Liver (tissue), 9 donors: ENCODE data around the gene ZC3HAV1. TPM values are rescaled to one million over a fixed set of nuclear protein-coding genes. Genes with fewer than 3 reads are reported as not detected.

Experiments
- DNase-seq: peaks from one replicate; pipeline ENCODE4 v3.0.0-alpha.2; 2017; ENCODE audit warnings: low spot score
- H3K27ac ChIP-seq, 2 donors: one replicate each; pipeline ENCODE4 v1.7.0; 2013; ENCODE audit warnings: inconsistent platforms in 2 of 2, low read length in 2 of 2, control low read depth in 1 of 2, low read depth in 1 of 2, mild to moderate bottlenecking in 1 of 2
- H3K27me3 ChIP-seq, 4 donors: one replicate each; pipeline versions ENCODE4 v1.6.1 to v1.7.0; 2013; ENCODE audit warnings: low read length in 3 of 4, inconsistent platforms in 1 of 4, mild to moderate bottlenecking in 1 of 4, moderate library complexity in 1 of 4; ENCODE audit not compliant: control insufficient read depth in 4 of 4, insufficient read depth in 4 of 4
- H3K36me3 ChIP-seq, 4 donors: one replicate each; pipeline versions ENCODE4 v1.6.1 to v1.7.0; 2013; ENCODE audit warnings: low read length in 3 of 4, mild to moderate bottlenecking in 3 of 4, low read depth in 1 of 4, moderate library complexity in 1 of 4; ENCODE audit not compliant: control insufficient read depth in 4 of 4, insufficient read depth in 3 of 4
- H3K4me1 ChIP-seq, 4 donors: one replicate each; pipeline versions ENCODE4 v1.6.1 to v1.7.0; 2013; ENCODE audit warnings: low read length in 3 of 4, mild to moderate bottlenecking in 3 of 4, moderate library complexity in 1 of 4; ENCODE audit not compliant: control insufficient read depth in 4 of 4, insufficient read depth in 4 of 4
- H3K4me3 ChIP-seq, 3 donors: one replicate each; pipeline versions ENCODE4 v1.6.1 to v1.7.0; 2013; ENCODE audit warnings: low read length in 3 of 3, control low read depth in 1 of 3, low read depth in 1 of 3, mild to moderate bottlenecking in 1 of 3
- H3K9ac ChIP-seq, 2 donors: one replicate each; pipeline ENCODE4 v1.7.0; 2013; ENCODE audit warnings: low read length in 2 of 2, mild to moderate bottlenecking in 2 of 2, moderate library complexity in 2 of 2, control low read depth in 1 of 2, low read depth in 1 of 2
- H3K9me3 ChIP-seq, 4 donors: one replicate each; pipeline versions ENCODE4 v1.6.1 to v1.7.0; 2013; ENCODE audit warnings: low read length in 3 of 4; ENCODE audit not compliant: control insufficient read depth in 4 of 4
- ATF3 ChIP-seq: IDR thresholded peaks from 2 replicates; pipeline ENCODE4 v1.6.1; 2016; ENCODE audit warnings: antibody characterized with exemption
- EGR1 ChIP-seq, 2 donors: IDR thresholded peaks; 2 replicates each; pipeline ENCODE4 v1.6.1; 2016 to 2018; ENCODE audit warnings: antibody characterized with exemption in 2 of 2, low read depth in 2 of 2
- FOXA1 ChIP-seq: IDR thresholded peaks from 2 replicates; pipeline ENCODE4 v1.6.1; 2016; ENCODE audit warnings: antibody characterized with exemption
- FOXA2 ChIP-seq: IDR thresholded peaks from 2 replicates; pipeline ENCODE4 v1.6.1; 2016; ENCODE audit warnings: antibody characterized with exemption
- GABPA ChIP-seq, 2 donors: IDR thresholded peaks in 1 of 2; conservative IDR thresholded peaks in 1 of 2; 2 replicates each; pipeline ENCODE4 v1.6.1; 2016; ENCODE audit warnings: antibody characterized with exemption in 2 of 2, mild to moderate bottlenecking in 1 of 2, moderate library complexity in 1 of 2
- HNF4A ChIP-seq, 2 donors: conservative IDR thresholded peaks; 2 replicates each; pipeline ENCODE4 v1.6.1; 2016; ENCODE audit warnings: antibody characterized with exemption in 2 of 2, mild to moderate bottlenecking in 2 of 2
- HNF4G ChIP-seq: IDR thresholded peaks from 2 replicates; pipeline ENCODE4 v1.6.1; 2016; ENCODE audit warnings: antibody characterized with exemption
- JUND ChIP-seq, 2 donors: IDR thresholded peaks; 2 replicates each; pipeline ENCODE4 v1.6.1; 2016; ENCODE audit warnings: antibody characterized with exemption in 2 of 2
- MAX ChIP-seq: IDR thresholded peaks from 2 replicates; pipeline ENCODE4 v1.6.1; 2016; ENCODE audit warnings: antibody characterized with exemption
- NR2F2 ChIP-seq: IDR thresholded peaks from 2 replicates; pipeline ENCODE4 v1.6.1; 2016; ENCODE audit warnings: antibody characterized with exemption
- RAD21 ChIP-seq, 2 donors: IDR thresholded peaks; 2 replicates each; pipeline ENCODE4 v1.6.1; 2016; ENCODE audit warnings: antibody characterized with exemption in 2 of 2, mild to moderate bottlenecking in 2 of 2
- RXRA ChIP-seq, 2 donors: IDR thresholded peaks; 2 replicates each; pipeline ENCODE4 v1.6.1; 2017 to 2018; ENCODE audit warnings: antibody characterized with exemption in 2 of 2, mild to moderate bottlenecking in 1 of 2
- SP1 ChIP-seq: IDR thresholded peaks from 2 replicates; pipeline ENCODE4 v1.6.1; 2018; ENCODE audit warnings: antibody characterized with exemption, mild to moderate bottlenecking
- TAF1 ChIP-seq: conservative IDR thresholded peaks from 2 replicates; pipeline ENCODE4 v1.6.1; 2016; ENCODE audit warnings: antibody characterized with exemption, mild to moderate bottlenecking
- YY1 ChIP-seq: IDR thresholded peaks from 2 replicates; pipeline ENCODE4 v1.6.1; 2016; ENCODE audit warnings: antibody characterized with exemption, mild to moderate bottlenecking
- ZBTB33 ChIP-seq: IDR thresholded peaks from 2 replicates; pipeline ENCODE4 v1.6.1; 2016; ENCODE audit warnings: antibody characterized with exemption
- WGBS: extraction: QIAGEN DNeasy Blood & Tissue Kit; methylation state at CpG from one replicate; pipeline ENCODE4 v1.1.7; 2013; 5-methylcytosine and 5-hydroxymethylcytosine counted together
- polyA plus RNA-seq, 2 donors: library from polyadenylated mRNA; stranded (reverse) in 1 of 2; unstranded in 1 of 2; fragments of 200-250 nt in 1 of 2; fragments of >200 nt in 1 of 2; fragmentation: Nextera tagmentation in 1 of 2; extraction: Ambion mirVana in 1 of 2; gene quantifications; one replicate each; pipeline versions ENCODE4 v1.2.1 to v1.2.3, GENCODE V29; 2013 to 2015
- total RNA-seq, 2 donors: library from RNA; depleted of rRNA; stranded (reverse); fragments of >200 nt; gene quantifications; one replicate each; pipeline ENCODE4 v1.2.3, GENCODE V29; 2014
- TF ChIP-seq, protein P1 (sequence below): IDR thresholded peaks from 2 replicates; pipeline ENCODE4 v1.6.1; 2016; ENCODE audit warnings: antibody characterized with exemption, mild to moderate bottlenecking
- donor health status: healthy.
- donor health status: healthy.
- donor health status: healthy.
- donor health status: healthy.
- donor health status: healthy.

The ZC3HAV1 gene
- total and polyA plus RNA-seq, 4 donors, result 6.6 to 40.5 (median 16.5) TPM

GRCh38 chr7:139060695-139061237 lies 48.8 kb downstream of the ZC3HAV1 start:
- DNase-seq, result no peak
- H3K4me1 ChIP-seq, result peaks cover 0 to 16% (median 12%) of the 10 kb centered on the region in 4 donors
- WGBS, result 85% methylated on average over 5 of the region's 5 CpGs
- H3K9ac ChIP-seq, result no peak overlapping the region
- H3K9me3 ChIP-seq, result no peaks in the 10 kb centered on the region
- no peaks in the 10 kb centered on the region for H3K27me3 ChIP-seq
- no peak overlapping the region for H3K4me3 ChIP-seq
- no peak overlapping the region for H3K27ac ChIP-seq
- H3K36me3 ChIP-seq, result peaks cover 5 to 50% (median 32%) of the 10 kb centered on the region in 4 donors
- TF ChIP-seq EGR1 (IDR thresholded peaks at IDR 0.05; ENCODE audit: low read depth in 2 of 2) (no peak), SP1 (no peak), ATF3 (no peak)
- TF ChIP-seq, protein P1, sequence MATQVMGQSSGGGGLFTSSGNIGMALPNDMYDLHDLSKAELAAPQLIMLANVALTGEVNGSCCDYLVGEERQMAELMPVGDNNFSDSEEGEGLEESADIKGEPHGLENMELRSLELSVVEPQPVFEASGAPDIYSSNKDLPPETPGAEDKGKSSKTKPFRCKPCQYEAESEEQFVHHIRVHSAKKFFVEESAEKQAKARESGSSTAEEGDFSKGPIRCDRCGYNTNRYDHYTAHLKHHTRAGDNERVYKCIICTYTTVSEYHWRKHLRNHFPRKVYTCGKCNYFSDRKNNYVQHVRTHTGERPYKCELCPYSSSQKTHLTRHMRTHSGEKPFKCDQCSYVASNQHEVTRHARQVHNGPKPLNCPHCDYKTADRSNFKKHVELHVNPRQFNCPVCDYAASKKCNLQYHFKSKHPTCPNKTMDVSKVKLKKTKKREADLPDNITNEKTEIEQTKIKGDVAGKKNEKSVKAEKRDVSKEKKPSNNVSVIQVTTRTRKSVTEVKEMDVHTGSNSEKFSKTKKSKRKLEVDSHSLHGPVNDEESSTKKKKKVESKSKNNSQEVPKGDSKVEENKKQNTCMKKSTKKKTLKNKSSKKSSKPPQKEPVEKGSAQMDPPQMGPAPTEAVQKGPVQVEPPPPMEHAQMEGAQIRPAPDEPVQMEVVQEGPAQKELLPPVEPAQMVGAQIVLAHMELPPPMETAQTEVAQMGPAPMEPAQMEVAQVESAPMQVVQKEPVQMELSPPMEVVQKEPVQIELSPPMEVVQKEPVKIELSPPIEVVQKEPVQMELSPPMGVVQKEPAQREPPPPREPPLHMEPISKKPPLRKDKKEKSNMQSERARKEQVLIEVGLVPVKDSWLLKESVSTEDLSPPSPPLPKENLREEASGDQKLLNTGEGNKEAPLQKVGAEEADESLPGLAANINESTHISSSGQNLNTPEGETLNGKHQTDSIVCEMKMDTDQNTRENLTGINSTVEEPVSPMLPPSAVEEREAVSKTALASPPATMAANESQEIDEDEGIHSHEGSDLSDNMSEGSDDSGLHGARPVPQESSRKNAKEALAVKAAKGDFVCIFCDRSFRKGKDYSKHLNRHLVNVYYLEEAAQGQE, result no peak

DNA sequence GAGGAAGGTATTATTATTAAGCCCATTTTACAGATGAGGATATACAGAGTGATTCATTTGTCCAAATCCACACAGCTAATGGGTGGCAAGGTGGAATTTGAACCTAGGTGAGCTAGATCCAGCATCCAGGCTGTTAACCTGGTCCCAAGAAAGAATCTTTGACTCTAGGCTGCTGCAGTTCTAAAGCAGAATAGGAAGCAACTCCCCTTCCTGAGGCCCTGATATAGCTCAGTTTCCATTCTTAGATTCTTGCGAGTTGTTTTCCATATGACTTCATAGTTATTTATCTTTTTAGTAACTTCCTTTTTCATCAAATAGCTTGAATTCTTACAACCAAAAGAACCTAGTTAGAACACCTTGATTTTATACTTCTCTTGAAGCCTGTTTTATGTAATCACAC lies 49.6 kb downstream of the ZC3HAV1 start:
- no peak for DNase-seq
- Histone ChIP-seq H3K27ac (no peak overlapping the region), H3K9me3 (no peaks in the 10 kb centered on the region), H3K4me3 (no peak overlapping the region), H3K27me3 (no peaks in the 10 kb centered on the region), H3K9ac (no peak overlapping the region), H3K36me3 (peaks cover 5 to 54% (median 35%) of the 10 kb centered on the region in 4 donors), H3K4me1 (peaks cover 0 to 9% (median 6%) of the 10 kb centered on the region in 4 donors)
- WGBS, result 67% methylated on average over 1 of the region's 1 CpG
- no peak for TF ChIP-seq ATF3
- TF ChIP-seq FOXA2, result no peak
- no peak for TF ChIP-seq EGR1 (IDR thresholded peaks at IDR 0.05; ENCODE audit: low read depth in 2 of 2)
- TF ChIP-seq RAD21 (IDR thresholded peaks at IDR 0.05), result no peak
- no peak for TF ChIP-seq JUND (IDR thresholded peaks at IDR 0.05)
- TF ChIP-seq YY1, result no peak
- no peak for TF ChIP-seq MAX
- TF ChIP-seq TAF1, result no peak
- no peak for TF ChIP-seq SP1
- TF ChIP-seq HNF4G, result no peak
- TF ChIP-seq FOXA1, result no peak
- no peak for TF ChIP-seq GABPA (IDR thresholded peaks at IDR 0.05 in 1 of 2, conservative IDR thresholded peaks at IDR 0.05 in 1 of 2)

GRCh38 chr7:139058943-139059342 lies 50.6 kb downstream of the ZC3HAV1 start:
- no peaks in the 10 kb centered on the region for H3K27me3 ChIP-seq
- H3K36me3 ChIP-seq, result peaks cover 5 to 55% (median 36%) of the 10 kb centered on the region in 4 donors
- 77% methylated on average over 5 of the region's 5 CpGs for WGBS
- H3K4me3 ChIP-seq, result no peak overlapping the region
- no peak for DNase-seq
- no peaks in the 10 kb centered on the region for H3K9me3 ChIP-seq
- no peak overlapping the region for H3K27ac ChIP-seq
- H3K4me1 ChIP-seq, result no peaks in the 10 kb centered on the region
- no peak overlapping the region for H3K9ac ChIP-seq
- TF ChIP-seq TAF1 (no peak), JUND (IDR thresholded peaks at IDR 0.05) (no peak), HNF4A (conservative IDR thresholded peaks at IDR 0.05) (no peak), ATF3 (no peak), FOXA1 (no peak), RXRA (IDR thresholded peaks at IDR 0.05) (no peak), EGR1 (IDR thresholded peaks at IDR 0.05; ENCODE audit: low read depth in 2 of 2) (no peak), ZBTB33 (no peak), NR2F2 (no peak), SP1 (no peak), RAD21 (IDR thresholded peaks at IDR 0.05) (no peak), HNF4G (no peak)
- TF ChIP-seq, protein P1, result no peak
